Neural progenitor cell (in vitro differentiated cells): ENCODE results near the gene WDR33. TPM values are rescaled to one million over a fixed set of nuclear protein-coding genes. Genes with fewer than 3 reads are reported as not detected.

ENCODE experiments used
- DNase-seq: peaks from one replicate; pipeline ENCODE4 v3.0.0-alpha.2; 2016; ENCODE audit warnings: low spot score
- H2AFZ ChIP-seq: fragments of 200-600 bp; sonication (generic); replicated peaks from 2 replicates; pipeline ENCODE4 v1.6.1; 2016; ENCODE audit warnings: antibody characterized with exemption
- H3F3A ChIP-seq: fragments of 200-600 bp; sonication (generic); 2 replicates; pipeline ENCODE4 v1.6.1; 2016; ENCODE audit warnings: antibody characterized with exemption, low read depth
- H3K27ac ChIP-seq: fragments of 200-600 bp; sonication (generic); 2 replicates; pipeline ENCODE4 v1.5.1; 2016; ENCODE audit warnings: mild to moderate bottlenecking
- H3K27me3 ChIP-seq: fragments of 200-600 bp; sonication (generic); 2 replicates; pipeline ENCODE4 v1.6.1; 2016; ENCODE audit warnings: mild to moderate bottlenecking, moderate library complexity
- H3K36me3 ChIP-seq: fragments of 200-600 bp; sonication (generic); 2 replicates; pipeline ENCODE4 v1.5.1; 2016
- H3K4me1 ChIP-seq: fragments of 200-600 bp; sonication (generic); 2 replicates; pipeline ENCODE4 v1.6.1; 2016; ENCODE audit warnings: mixed run types
- H3K4me2 ChIP-seq: fragments of 200-600 bp; sonication (generic); 2 replicates; pipeline ENCODE4 v1.6.1; 2016
- H3K4me3 ChIP-seq: fragments of 200-600 bp; sonication (generic); 2 replicates; pipeline ENCODE4 v1.5.1; 2016
- H3K79me2 ChIP-seq: fragments of 200-600 bp; sonication (generic); 2 replicates; pipeline ENCODE4 v1.6.1; 2016; ENCODE audit warnings: low read depth
- H3K9ac ChIP-seq: fragments of 200-600 bp; sonication (generic); 2 replicates; pipeline ENCODE4 v1.6.1; 2016
- H3K9me3 ChIP-seq: fragments of 200-600 bp; sonication (generic); 2 replicates; pipeline ENCODE4 v1.5.1; 2016; ENCODE audit warnings: low read depth
- H4K20me1 ChIP-seq: fragments of 200-600 bp; sonication (generic); 2 replicates; pipeline ENCODE4 v1.6.1; 2016; ENCODE audit warnings: low read depth
- H3K27ac Mint-ChIP-seq: 3 replicates; pipeline ENCODE4 v1.8.0; 2021; ENCODE audit warnings: mixed read lengths
- H3K27me3 Mint-ChIP-seq: 2 replicates; pipeline ENCODE4 v1.8.0; 2022; ENCODE audit warnings: low read depth, mild to moderate bottlenecking, inconsistent platforms, moderate library complexity, mixed read lengths; ENCODE audit not compliant: insufficient read depth
- H3K36me3 Mint-ChIP-seq: 3 replicates; pipeline ENCODE4 v1.8.0; 2021; ENCODE audit warnings: mixed read lengths
- H3K4me1 Mint-ChIP-seq: 3 replicates; pipeline ENCODE4 v1.8.0; 2021; ENCODE audit warnings: mixed read lengths
- H3K4me3 Mint-ChIP-seq: 3 replicates; pipeline ENCODE4 v1.8.0; 2021; ENCODE audit warnings: mild to moderate bottlenecking, moderate library complexity, mixed read lengths
- H3K9me3 Mint-ChIP-seq: 3 replicates; pipeline ENCODE4 v1.8.0; 2020; ENCODE audit warnings: mixed read lengths
- EZH2 ChIP-seq: fragments of 200-600 bp; sonication (generic); IDR thresholded peaks from 2 replicates; pipeline ENCODE4 v1.6.1; 2017; ENCODE audit warnings: antibody characterized with exemption, mild to moderate bottlenecking, moderate library complexity
- EZH2phosphoT487 ChIP-seq: fragments of 200-600 bp; sonication (generic); IDR thresholded peaks from 2 replicates; pipeline ENCODE4 v1.6.1; 2017; ENCODE audit warnings: antibody characterized with exemption
- total RNA-seq: library from RNA; depleted of rRNA; stranded (reverse); fragments of >200 nt; gene quantifications from 2 replicates; pipeline ENCODE4 v1.2.3, GENCODE V29; 2015; ENCODE audit warnings: low replicate concordance
- TF ChIP-seq, protein P1 (sequence below): fragments of 200-600 bp; sonication (generic); IDR thresholded peaks from 2 replicates; pipeline ENCODE4 v1.5.1; 2017; ENCODE audit warnings: antibody characterized with exemption, mild to moderate bottlenecking

The WDR33 gene
- total RNA-seq, 1 donor from 2014 or later = 83.4 TPM

DNA sequence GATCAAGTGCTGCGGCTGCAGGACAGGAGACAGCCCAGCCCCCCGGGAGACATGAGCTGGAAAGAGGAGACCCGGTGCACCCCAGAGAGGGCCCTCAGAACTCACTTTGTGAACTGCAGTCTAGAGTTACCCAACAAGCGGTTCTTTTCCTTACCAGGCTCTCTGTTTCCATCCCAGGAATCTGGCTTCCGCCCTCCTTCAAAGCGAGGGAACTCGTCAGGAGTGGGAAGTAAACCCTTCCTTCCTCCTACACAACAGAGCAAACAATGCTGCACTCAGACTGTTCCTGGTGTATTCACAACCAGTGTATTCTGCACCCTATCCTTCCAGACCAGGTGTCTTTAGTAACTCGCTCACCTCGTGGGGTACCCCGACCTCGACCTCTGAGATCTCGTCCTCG is 101.6 kb downstream of the WDR33 start:
- Histone ChIP-seq H3K4me3 (no peak overlapping the region), H3K9ac (no peak overlapping the region), H4K20me1 (peaks cover 7% of the 10 kb centered on the region), H3K36me3 (peaks cover 11% of the 10 kb centered on the region), H3K9me3 (no peaks in the 10 kb centered on the region), H2AFZ (no peak overlapping the region), H3K4me1 (peaks cover under 1% of the 10 kb centered on the region), H3F3A (peaks cover 15% of the 10 kb centered on the region), H3K27ac (no peak overlapping the region), H3K79me2 (peaks cover 9% of the 10 kb centered on the region), H3K27me3 (no peaks in the 10 kb centered on the region), H3K4me2 (no peak overlapping the region)
- Mint-ChIP-seq H3K27ac (no peak overlapping the region), H3K4me1 (peaks cover 2% of the 10 kb centered on the region), H3K36me3 (peaks cover 20% of the 10 kb centered on the region), H3K4me3 (no peak overlapping the region), H3K27me3 (peaks cover 3% of the 10 kb centered on the region), H3K9me3 (no peaks in the 10 kb centered on the region)
- no peak for DNase-seq
- no peak for TF ChIP-seq EZH2
- TF ChIP-seq EZH2phosphoT487 = no peak
- TF ChIP-seq, protein P1, sequence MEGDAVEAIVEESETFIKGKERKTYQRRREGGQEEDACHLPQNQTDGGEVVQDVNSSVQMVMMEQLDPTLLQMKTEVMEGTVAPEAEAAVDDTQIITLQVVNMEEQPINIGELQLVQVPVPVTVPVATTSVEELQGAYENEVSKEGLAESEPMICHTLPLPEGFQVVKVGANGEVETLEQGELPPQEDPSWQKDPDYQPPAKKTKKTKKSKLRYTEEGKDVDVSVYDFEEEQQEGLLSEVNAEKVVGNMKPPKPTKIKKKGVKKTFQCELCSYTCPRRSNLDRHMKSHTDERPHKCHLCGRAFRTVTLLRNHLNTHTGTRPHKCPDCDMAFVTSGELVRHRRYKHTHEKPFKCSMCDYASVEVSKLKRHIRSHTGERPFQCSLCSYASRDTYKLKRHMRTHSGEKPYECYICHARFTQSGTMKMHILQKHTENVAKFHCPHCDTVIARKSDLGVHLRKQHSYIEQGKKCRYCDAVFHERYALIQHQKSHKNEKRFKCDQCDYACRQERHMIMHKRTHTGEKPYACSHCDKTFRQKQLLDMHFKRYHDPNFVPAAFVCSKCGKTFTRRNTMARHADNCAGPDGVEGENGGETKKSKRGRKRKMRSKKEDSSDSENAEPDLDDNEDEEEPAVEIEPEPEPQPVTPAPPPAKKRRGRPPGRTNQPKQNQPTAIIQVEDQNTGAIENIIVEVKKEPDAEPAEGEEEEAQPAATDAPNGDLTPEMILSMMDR = no peak

DNA sequence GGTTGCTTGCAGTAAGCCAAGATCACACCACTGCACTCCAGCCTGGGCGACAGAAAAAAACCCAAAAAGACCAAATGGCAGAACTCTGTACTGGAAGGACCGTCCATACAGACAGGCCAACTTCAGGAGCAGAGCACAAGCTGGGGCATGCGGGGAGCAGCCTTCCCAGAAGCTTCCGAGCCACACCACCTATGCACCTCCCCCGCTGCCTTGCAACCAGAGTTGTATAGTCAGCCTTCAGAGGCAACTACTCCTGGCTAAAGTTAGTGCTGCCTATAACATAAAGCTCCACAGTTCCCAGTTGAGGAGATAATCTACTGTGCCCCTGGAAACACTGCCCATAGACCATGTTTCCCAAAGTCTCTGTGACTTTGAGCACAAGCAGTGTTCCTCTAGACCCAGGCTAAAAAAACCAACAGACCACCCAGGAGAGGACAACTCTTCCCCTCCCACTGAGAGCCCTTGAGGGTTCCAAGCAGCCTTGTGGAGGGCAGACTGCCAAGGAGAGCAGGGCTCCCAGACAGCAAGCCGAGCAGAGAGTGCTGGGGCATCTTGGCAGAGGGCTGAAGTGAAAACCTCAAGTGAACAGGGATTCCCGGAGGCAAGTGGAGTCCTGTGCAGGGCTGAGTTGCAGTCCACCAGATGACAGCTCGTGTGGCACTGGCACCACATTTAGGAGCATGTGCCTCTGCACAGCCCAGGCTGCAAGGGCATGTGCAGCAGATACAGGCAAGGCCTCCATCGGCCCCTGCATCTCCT is 102.9 kb downstream of the WDR33 start:
- Mint-ChIP-seq H3K36me3 (peaks cover 23% of the 10 kb centered on the region), H3K27ac (no peak overlapping the region), H3K9me3 (no peaks in the 10 kb centered on the region), H3K4me3 (no peak overlapping the region), H3K4me1 (peaks cover 5% of the 10 kb centered on the region), H3K27me3 (peaks cover 3% of the 10 kb centered on the region)
- peaks cover 11% of the 10 kb centered on the region for H3K36me3 ChIP-seq
- H3K9me3 ChIP-seq = no peaks in the 10 kb centered on the region
- peaks cover 22% of the 10 kb centered on the region for H3K79me2 ChIP-seq
- H3K9ac ChIP-seq = no peak overlapping the region
- peaks cover 15% of the 10 kb centered on the region for H3F3A ChIP-seq
- no peak overlapping the region for H3K4me2 ChIP-seq
- DNase-seq = no peak
- H4K20me1 ChIP-seq = peaks cover 19% of the 10 kb centered on the region
- H3K27ac ChIP-seq = no peak overlapping the region
- H3K4me3 ChIP-seq = no peak overlapping the region
- no peaks in the 10 kb centered on the region for H3K27me3 ChIP-seq
- no peak overlapping the region for H2AFZ ChIP-seq
- TF ChIP-seq, protein P1 = no peak
- no peak for TF ChIP-seq EZH2
- H3K4me1 ChIP-seq = peaks cover 13% of the 10 kb centered on the region

DNA sequence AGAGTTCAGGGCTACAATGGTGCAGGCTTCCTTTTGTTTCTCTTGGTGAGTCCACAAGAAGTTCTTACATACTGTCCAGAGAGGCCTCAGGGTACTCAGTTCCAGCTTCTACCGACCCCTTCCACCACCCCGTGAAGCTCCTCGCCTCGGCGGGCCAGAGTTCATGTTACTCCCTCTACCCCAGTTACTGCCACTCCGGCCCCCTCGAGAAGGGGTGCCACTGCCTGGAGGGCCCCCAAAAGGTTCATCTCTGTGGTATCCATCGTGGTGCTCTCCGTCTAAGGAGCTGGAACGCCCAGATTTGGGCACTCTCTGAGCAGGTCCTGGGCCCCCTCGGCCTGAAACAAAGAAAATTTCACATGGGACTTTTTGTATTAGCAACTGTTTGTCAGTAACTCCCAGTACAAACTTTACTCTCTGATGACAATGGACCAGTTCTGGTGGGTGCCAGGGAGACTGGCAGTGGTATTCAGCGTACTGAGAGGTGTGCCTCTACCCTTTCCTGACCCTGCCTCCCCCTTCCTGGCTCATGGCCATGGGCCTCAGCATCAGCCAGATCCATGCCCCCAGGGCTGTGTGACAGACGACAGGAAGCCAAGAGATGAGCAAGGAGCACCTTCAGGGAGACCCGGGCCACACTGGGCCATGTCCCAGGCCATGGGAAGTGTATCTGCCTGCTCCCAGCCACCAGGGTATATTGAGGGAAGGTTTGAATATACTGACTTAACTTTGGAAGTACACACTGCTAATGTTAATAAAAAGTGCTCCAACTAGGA is 104.6 kb downstream of the WDR33 start:
- peaks cover 13% of the 10 kb centered on the region for H3K4me1 Mint-ChIP-seq
- H3K9ac ChIP-seq = no peak overlapping the region
- H3K27ac Mint-ChIP-seq = no peak overlapping the region
- peaks cover 26% of the 10 kb centered on the region for H3F3A ChIP-seq
- H4K20me1 ChIP-seq = peaks cover 29% of the 10 kb centered on the region
- H3K4me1 ChIP-seq = peaks cover 21% of the 10 kb centered on the region
- H3K4me3 Mint-ChIP-seq = no peak overlapping the region
- peaks cover 28% of the 10 kb centered on the region for H3K36me3 Mint-ChIP-seq
- no peak overlapping the region for H3K4me3 ChIP-seq
- H3K79me2 ChIP-seq = peaks cover 32% of the 10 kb centered on the region
- H2AFZ ChIP-seq = no peak overlapping the region
- no peak overlapping the region for H3K4me2 ChIP-seq
- TF ChIP-seq EZH2 (no peak), EZH2phosphoT487 (no peak)
- TF ChIP-seq, protein P1 = no peak
- no peaks in the 10 kb centered on the region for H3K27me3 ChIP-seq
- H3K9me3 Mint-ChIP-seq = peaks cover 2% of the 10 kb centered on the region
- peaks cover 2% of the 10 kb centered on the region for H3K27me3 Mint-ChIP-seq
- H3K36me3 ChIP-seq = peaks cover 5% of the 10 kb centered on the region
- H3K27ac ChIP-seq = no peak overlapping the region
- H3K9me3 ChIP-seq = no peaks in the 10 kb centered on the region
- DNase-seq = no peak
